ENCODE results near the gene ADGRE1.
A peak's percentile ranks its signal among the peaks of the same experiment; 100 is the strongest.

ADGRE1 gene

GRCh38 chr19:6852001-6852400, 35.4 kb upstream of the ADGRE1 start:
- H3K4me3 ChIP-seq (ENCODE audit: low read depth, low read length), result no peak overlapping the region
- TF ChIP-seq CTCF (IDR thresholded peaks at IDR 0.05; ENCODE audit: low read depth, low read length), result no peak

- H3K4me3 ChIP-seq (ENCODE audit: low read depth, low read length), result no peak overlapping the region
Observed at GRCh38 chr19:6853868-6854267, 33.5 kb upstream of the ADGRE1 start.

GRCh38 chr19:6854758-6855157, 32.6 kb upstream of the ADGRE1 start:
- H3K4me3 ChIP-seq (ENCODE audit: low read depth, low read length), result no peak overlapping the region
- TF ChIP-seq CTCF (IDR thresholded peaks at IDR 0.05; ENCODE audit: low read depth, low read length), result no peak

More at GRCh38 chr19:6853868-6854267, 33.5 kb upstream of the ADGRE1 start:
- TF ChIP-seq CTCF (IDR thresholded peaks at IDR 0.05; ENCODE audit: low read depth, low read length), result no peak

- H3K4me3 ChIP-seq (ENCODE audit: low read depth, low read length), result no peak overlapping the region
- no peak for TF ChIP-seq CTCF (IDR thresholded peaks at IDR 0.05; ENCODE audit: low read depth, low read length)
Observed at GRCh38 chr19:6856749-6857372, 30.5 kb upstream of the ADGRE1 start.

GRCh38 chr19:6861683-6862286, 25.6 kb upstream of the ADGRE1 start:
- no peak for TF ChIP-seq CTCF (IDR thresholded peaks at IDR 0.05; ENCODE audit: low read depth, low read length)
- no peak overlapping the region for H3K4me3 ChIP-seq (ENCODE audit: low read depth, low read length)

GRCh38 chr19:6862673-6863078, 24.7 kb upstream of the ADGRE1 start:
- TF ChIP-seq CTCF (IDR thresholded peaks at IDR 0.05; ENCODE audit: low read depth, low read length), result peak; percentile 76
- no peak overlapping the region for H3K4me3 ChIP-seq (ENCODE audit: low read depth, low read length)

GRCh38 chr19:6864325-6864940, 22.9 kb upstream of the ADGRE1 start:
- TF ChIP-seq CTCF (IDR thresholded peaks at IDR 0.05; ENCODE audit: low read depth, low read length), result no peak
- no peak overlapping the region for H3K4me3 ChIP-seq (ENCODE audit: low read depth, low read length)
